ENCODE data around the gene CSTF1. TPM values are rescaled to one million over a fixed set of nuclear protein-coding genes. Genes with fewer than 3 reads are reported as not detected.

The CSTF1 gene
- total RNA-seq, 2 donors from 2014 or later, result 18.5 to 19.0 TPM

DNA sequence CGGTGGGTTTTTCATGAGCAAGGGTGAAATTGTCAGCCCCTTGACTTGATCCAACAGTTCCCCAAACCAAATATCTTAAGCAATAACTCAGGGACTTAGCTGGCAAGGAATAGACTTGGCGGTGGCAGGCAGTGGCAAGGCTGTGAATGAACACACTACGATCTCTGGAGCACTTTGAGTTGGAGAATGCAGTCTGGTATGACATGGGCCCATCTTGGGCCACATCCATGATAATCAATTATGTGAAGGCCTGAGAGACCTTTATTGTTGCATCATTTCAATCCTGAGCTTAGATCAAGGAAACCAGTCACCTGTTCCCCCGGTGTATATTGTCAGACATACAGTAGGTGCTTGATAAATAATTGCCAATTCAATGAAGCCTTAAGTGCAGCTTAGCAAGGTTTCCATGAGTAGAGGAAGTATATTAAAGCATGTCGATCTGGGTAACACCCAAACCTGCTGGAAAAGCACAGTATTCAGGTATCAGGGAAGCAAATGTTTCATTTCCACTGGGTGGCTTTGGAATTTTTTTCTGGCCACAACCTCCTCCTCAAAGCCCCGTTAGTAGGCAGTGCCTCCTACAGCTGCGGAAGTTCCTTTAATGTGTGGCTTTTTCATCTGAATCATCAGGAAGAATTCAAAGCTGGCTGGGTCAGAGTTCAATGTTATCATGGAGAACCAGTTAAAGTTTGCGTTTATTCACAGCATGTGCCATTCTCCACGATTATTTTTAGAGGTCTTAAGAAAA is 29.8 kb downstream of the CSTF1 start:
- intact Hi-C loops (cut with DNase I), result no loop called here
- no peak for DNase-seq (ENCODE audit: low spot score)

DNA sequence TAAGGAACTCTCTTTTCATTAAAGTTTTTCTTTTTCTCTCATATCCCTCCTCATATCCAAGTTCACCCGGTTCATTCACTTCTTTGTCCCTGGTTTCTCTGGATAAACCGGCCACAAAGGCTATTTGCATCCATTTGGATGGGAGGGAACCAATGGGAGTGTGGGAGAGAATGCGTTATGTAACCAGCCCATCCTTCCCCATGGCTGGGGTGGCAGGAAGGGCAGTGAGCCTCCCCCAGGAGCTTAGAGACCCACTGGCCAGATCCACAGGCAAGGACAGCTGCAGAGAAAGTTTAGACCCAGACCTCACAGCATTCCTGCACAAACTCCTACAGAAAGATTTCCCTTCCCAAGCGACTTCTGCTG is 30.4 kb downstream of the CSTF1 start:
- DNase-seq (ENCODE audit: low spot score), result no peak
- intact Hi-C loops (cut with DNase I), result no loop called here

DNA sequence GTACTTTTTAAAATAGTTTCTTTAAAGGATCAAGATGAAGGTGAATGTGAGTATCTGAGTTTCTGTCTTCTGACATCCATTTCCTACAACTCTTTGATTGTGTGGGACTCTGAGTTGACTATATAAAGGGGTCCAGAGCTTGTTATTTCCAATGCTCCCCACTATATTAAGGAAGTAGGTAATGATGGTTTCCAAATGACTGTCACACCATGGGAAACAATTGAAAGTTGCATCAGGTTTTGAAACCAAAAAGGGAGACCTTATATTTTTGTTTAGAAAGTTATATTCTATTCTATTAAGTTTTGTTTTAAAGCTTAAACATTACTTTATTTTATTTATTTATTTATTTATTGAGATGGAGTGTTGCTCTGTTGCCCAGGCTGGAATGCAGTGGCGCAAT is 30.8 kb downstream of the CSTF1 start:
- intact Hi-C loops (cut with DNase I), result no loop called here
- DNase-seq (ENCODE audit: low spot score), result no peak

DNA sequence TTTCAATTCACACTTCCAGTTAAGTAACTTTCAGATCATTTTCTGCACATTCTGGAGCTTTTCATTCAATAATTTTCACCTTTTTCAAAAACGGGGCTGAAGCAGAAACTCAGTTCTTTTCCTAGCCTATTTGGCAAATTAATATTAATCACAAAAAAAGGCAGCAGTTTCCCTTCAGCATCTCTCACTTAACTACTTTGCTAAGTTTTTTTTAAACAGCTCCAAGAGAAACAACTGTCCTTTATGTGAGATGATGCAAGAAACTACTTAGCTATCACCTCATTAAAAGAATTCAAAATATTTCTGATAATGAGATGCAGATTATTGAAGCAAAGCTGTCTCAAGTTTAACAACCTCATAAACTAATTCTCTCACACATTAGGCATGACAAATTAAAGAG is 31.4 kb downstream of the CSTF1 start:
- intact Hi-C loops (cut with DNase I), result no loop called here
- no peak for DNase-seq (ENCODE audit: low spot score)

DNA sequence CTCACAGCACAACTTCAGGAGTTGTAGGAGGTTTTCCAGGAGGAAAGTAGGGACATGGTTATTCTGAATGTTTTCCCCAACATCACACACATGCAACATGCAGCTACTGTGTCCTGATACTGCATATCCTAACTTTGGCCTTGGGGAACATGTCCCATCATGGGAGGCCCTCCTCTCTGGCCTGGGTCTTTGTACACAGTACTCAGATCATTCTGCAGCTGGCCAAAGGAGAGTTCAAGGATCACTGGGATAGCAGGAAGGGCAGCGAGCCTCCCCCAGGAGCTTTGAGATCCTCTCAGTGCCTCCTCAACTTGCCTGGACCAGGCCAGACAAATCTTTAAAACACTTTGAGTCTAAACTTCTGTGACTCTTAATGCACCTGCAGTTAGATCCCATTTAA is 32.5 kb downstream of the CSTF1 start:
- no peak for DNase-seq (ENCODE audit: low spot score)
- intact Hi-C loops (cut with DNase I), result loop anchor here in 1 of 2 donors (5.0 kb wide), 1 partner anchor 612 kb away; no protein-coding TSS in a partner anchor

DNA sequence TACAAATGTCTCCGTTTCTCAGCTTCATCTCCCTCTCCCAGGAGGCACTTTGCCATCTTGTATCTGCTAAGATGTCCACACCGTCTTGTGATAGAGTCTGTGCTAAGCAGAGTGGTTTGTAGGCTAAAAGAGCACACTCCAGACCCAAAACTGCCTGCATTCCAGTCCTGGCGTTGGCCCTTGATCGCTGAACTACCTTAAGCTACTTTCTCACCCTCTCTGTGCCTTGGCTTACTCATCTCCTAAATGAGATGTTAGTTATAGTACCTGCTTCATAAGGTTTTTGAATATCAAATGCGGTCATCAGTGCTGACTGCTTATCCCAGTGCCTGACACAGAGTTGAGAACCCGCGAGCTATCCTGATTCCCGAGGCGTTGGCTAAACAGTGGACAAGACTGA is 33.6 kb downstream of the CSTF1 start:
- DNase-seq (ENCODE audit: low spot score), result no peak
- intact Hi-C loops (cut with DNase I), result loop anchor here in 1 of 2 donors (5.0 kb wide), 1 partner anchor 611 kb away; no protein-coding TSS in a partner anchor

DNA sequence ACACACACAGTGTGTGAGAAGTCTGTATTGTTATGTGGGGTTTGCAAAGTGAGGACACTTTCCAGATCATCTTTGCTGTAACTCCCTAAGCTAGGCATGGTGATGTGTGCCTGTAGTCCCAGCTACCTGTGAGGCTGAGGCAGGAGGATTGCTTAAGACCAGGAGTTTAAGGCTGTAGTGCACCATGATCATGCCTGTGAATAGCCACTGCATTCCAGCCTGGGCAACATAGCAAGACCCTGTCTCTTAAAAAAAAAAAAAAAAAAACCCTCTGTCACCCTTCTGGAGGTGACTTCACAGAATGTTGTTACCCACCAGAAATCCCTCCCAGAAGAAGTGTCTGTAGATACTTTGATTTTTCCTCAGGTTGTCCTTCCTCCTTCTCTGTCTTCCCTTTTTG is 34.5 kb downstream of the CSTF1 start:
- intact Hi-C loops (cut with DNase I), result loop anchor here in 1 of 2 donors (5.0 kb wide), 1 partner anchor 610 kb away; no protein-coding TSS in a partner anchor
- DNase-seq (ENCODE audit: low spot score), result no peak

DNA sequence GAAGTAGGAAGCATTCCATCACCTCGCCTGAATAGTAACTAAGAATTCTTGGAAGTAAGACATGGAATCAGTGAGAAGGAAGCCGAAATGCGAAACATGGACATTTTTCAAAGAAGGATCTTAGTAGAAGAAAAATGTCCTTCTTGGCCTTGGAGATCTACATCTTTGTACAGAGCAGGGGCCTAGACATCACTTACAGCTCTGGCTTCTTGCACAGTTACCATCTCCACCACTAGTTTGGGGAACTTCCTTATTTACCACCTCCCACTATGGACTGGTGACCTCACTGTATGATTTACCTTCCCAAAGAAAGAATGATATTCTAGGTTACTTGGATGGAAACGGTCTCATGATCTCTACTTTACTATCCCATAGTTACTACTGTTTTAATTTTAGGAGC is 35.4 kb downstream of the CSTF1 start:
- intact Hi-C loops (cut with DNase I), result loop anchor here in 1 of 2 donors (5.0 kb wide), 1 partner anchor 610 kb away; no protein-coding TSS in a partner anchor
- DNase-seq (ENCODE audit: low spot score), result no peak

DNA sequence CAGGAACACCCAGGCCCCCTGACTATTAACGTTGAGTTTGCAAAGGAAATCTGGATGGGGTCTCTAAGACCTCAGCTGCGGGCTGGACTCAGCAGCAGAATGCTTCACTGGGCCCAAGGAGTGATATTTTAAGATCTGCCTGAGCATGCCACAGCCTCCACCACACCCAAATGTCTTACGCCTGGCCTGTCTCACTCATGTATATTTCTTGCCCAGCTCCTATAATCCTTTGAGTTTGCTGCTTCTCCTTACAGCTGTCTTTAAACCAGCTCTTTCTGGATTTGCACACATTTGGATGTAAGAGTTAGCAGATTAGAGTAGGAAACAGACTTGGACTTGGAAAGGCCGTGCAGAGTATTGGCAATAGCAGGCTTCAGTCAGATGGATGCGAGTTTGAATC is 36.0 kb downstream of the CSTF1 start:
- intact Hi-C loops (cut with DNase I), result loop anchor here in 1 of 2 donors (5.0 kb wide), 1 partner anchor 609 kb away; no protein-coding TSS in a partner anchor
- no peak for DNase-seq (ENCODE audit: low spot score)

DNA sequence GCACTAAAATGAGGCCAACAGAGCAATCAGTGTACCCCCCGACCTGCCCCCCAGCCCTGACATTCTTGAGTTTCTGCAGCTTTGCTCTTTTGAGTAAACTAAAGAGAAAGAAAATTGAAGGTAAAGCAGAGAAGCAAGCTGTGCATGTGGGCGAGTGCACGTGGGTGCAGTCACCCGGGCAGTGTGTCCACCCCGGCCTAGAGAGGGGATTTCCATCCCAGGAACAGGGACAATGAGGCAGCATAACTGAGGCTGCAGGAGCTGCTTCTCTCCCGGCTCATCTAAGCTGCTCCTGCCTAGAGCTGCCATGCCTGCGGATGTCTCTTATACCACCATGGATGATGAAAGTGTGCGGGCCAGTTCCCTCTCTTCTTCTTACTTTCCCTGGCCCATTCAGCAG is 36.4 kb downstream of the CSTF1 start:
- DNase-seq (ENCODE audit: low spot score), result no peak
- intact Hi-C loops (cut with DNase I), result loop anchor here in 1 of 2 donors (5.0 kb wide), 1 partner anchor 608 kb away; no protein-coding TSS in a partner anchor

DNA sequence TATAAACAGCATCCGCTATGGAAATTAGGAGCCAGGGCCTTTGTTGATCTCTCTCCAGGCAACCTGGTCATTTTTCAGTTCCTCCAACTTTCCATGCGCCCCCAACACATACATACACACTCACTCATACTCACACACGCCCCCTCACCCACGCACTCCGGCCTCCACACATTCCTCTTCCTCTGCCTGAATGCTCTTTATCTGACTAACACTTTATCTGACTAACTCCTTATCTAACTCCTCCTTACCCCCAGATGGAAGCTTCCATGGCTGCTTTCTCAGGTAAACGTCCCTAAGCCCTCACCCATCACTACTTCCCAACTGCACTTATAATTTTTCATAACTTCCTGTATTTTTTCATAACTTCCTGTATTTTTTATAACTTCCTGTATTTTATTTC is 37.1 kb downstream of the CSTF1 start:
- intact Hi-C loops (cut with DNase I), result loop anchor here in 1 of 2 donors (5.0 kb wide), 1 partner anchor 608 kb away; no protein-coding TSS in a partner anchor

DNA sequence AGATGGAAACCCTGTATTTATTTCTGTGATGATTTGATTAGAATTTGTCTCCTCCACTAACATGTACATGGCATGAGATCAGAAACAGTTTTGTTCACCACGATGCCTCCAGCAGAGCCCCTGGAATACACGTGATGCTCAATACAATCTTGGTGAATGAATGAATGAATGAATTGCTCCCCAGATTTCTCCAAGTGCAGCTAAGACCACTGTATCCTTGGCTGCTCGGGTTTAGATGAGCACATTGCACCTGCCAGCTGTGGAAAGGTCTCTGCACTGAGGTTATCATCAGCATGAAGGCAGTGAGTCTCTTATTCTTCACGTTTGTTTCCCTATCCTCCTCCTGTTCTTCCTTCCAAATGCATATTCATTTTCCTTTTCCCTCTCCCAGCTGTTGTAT is 37.5 kb downstream of the CSTF1 start:
- no peak for DNase-seq (ENCODE audit: low spot score)
- intact Hi-C loops (cut with DNase I), result loop anchor here in 1 of 2 donors (5.0 kb wide), 1 partner anchor 607 kb away; no protein-coding TSS in a partner anchor

More for the DNA sequence above, 37.1 kb downstream of the CSTF1 start:
- DNase-seq (ENCODE audit: low spot score), result no peak

DNA sequence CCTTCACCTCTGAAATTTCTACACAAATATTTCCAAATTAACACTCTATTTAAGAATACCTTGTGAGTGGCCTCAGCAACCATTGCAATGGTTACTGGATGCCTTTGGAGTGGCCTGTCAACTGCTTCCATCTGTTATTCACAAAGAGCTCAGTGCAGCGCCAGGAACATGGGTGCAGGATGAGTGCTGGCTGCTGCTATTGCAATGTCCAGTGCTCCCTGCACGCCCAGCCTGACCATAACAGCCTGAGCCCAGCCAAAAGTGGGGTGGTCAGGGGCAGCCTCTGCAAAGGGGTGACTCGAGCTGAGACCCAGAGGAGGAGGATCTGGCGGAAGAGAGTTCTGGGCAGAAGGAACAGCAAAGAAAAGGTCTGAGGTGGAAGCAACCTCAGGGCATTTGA is 38.0 kb downstream of the CSTF1 start:
- DNase-seq (ENCODE audit: low spot score), result no peak
- intact Hi-C loops (cut with DNase I), result no loop called here

DNA sequence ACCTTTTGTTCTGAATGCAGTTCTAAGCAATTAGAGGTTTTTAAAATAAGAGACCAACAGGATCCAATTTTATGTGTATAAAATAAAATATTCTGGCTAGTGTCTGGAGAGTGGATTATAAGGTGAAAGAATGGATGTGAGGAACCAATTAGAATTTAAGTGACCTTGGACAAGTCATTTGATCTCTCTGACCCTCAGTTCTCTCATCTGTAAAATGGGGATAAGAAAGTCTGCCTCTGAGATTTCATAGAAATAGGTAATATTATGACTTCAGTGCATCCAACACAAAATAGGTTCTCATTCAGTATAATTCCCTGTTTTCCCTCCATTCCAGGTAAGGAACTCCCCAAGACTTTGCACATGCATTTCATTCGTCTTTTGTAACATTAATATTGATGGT is 38.5 kb downstream of the CSTF1 start:
- intact Hi-C loops (cut with DNase I), result no loop called here
- DNase-seq (ENCODE audit: low spot score), result no peak

DNA sequence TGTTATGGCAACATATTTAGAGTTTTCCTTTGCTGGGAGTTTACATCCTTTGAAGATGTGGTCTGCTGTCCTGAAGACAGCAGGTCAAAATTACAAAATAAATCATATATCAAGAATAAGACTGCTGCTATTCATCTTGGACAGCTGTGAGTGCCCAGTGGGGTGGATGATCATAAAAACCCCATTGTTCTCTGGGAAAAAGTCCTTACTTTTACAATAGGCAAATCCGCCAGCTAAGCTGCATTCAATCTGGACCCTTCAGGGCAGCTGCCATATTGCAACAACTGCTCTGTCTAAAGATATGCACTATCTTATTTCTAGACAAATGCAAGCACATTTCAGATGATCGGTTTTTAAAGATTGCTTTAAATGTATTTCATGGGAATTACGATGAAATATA is 39.0 kb downstream of the CSTF1 start:
- intact Hi-C loops (cut with DNase I), result no loop called here
- DNase-seq (ENCODE audit: low spot score), result no peak

DNA sequence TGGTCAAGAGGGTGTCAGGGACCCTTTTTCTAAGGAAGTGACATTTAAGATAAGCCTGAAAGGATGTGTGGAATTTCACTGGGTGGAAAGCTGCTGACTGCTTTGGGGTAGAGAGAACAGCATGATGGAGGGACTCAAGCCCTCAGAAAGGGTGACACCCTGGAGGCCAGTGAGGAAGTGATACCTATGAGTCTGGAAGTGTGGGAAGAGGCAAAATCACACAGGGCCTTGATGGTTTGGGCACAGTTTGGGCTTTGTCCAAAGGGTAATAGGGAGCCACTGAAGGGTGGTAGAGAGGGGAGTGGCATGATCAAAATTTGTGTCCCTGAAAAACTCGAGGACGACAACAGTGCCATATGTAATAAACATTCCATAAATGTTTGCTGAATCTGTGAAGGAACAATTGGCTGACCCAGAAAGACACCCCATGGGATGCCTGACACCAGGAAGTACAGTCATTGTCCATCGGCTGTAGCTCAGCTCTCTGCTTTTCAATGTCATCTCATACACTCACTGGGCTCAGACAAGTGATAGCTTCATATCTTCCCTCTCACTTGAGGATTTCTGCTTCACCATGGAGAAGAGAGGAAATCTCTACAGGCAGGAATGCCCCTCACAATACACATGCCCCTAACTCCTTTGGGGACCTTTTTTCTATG is 40.9 kb downstream of the CSTF1 start:
- DNase-seq (ENCODE audit: low spot score), result no peak
- intact Hi-C loops (cut with DNase I), result no loop called here

DNA sequence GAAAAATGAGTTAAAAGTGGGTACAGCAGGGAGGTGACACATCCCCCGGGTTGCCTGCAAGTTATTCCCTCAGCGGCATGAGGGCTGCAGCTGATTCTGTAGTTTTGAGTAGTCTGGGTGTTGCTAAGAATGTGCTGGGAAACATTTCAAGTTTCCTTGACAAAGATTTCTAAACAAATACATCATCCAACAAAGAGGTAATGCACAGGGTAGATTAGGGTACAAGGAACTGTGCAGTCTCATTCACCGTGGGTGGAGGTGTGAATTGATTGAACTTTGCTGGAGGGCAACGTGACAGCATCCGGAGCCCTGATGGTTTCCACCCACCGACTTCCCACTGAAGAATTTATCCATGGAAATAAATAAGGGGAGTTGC is 41.4 kb downstream of the CSTF1 start:
- intact Hi-C loops (cut with DNase I), result no loop called here
- DNase-seq (ENCODE audit: low spot score), result no peak

DNA sequence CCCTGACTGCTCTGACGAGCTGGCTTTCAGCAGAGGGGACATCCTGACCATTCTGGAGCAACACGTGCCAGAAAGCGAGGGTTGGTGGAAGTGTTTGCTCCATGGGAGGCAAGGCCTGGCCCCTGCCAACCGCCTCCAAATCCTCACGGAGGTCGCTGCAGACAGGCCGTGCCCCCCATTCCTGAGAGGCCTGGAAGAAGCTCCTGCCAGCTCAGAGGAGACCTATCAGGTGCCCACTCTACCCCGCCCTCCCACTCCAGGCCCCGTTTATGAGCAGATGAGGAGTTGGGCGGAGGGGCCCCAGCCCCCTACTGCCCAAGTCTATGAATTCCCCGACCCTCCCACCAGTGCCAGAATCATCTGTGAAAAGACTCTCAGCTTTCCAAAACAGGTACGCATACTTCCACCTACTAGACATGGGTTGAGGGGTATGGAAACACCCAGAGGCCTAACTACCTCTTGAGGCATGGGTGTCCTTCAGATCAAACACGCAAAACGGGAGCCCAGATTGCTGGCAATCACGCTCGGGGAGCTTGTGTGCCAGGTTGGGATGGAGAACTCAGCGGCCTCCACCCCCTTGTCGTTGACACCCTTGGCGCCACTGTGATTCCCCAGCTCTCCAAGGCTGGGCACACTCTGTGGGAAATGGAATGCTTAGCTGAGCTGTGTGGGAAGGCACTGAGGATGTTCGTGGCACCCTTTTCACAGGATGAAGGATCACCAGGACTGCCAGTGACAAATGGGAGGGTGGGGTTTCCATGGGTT is 44.9 kb downstream of the CSTF1 start:
- intact Hi-C loops (cut with DNase I), result no loop called here
- no peak for DNase-seq (ENCODE audit: low spot score)

DNA sequence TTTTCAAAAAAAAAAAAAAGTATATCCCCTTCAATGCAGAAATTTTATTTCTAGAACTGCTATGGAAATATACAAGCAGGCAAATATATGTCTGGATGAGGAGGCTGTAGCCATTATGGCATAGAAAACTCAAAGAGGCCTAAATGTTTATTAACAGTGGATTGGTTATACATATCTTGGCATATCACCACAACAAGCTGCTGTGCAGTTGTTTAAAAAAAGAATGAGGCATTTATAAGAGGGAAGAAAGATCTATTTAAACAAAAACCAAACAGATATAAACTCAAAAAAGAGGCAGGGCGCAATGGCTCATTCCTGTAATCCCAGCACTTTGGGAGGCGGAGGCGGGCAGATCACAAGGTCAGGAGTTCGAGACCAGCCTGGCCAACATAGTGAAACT is 45.8 kb downstream of the CSTF1 start:
- no peak for DNase-seq (ENCODE audit: low spot score)
- intact Hi-C loops (cut with DNase I), result no loop called here

DNA sequence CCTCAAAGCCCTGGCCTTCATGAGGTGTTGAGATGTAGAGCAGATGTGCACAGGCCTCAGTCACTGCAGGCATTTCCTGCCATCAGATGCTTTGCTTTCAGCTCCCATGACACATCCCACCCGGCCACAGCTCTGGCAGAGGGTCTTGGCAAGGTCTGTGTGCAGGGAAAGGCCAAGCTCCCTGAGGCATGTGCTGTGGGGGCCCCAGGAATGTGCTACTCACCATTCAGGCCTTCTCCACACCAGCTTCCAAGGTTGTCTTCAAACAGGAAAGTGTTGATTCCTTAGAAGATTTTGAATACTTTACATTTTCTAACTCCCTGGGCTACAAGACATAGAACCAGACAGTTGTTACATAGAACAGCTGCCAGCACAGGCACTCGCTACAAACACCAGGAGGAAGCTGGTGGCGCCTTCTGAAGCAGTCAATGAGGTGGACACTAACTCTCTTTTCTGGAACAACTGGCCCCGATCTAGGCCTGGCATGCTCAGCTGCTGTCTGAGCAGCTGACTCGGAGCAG is 47.4 kb downstream of the CSTF1 start:
- intact Hi-C loops (cut with DNase I), result no loop called here
- no peak for DNase-seq (ENCODE audit: low spot score)

Measured in posterior vena cava (tissue), 2 donors.